T1000 (cell line): ENCODE measurements around the gene SEC61B.
"Not testable (repeated sequence)": the region's sequence is repeated elsewhere in the genome, so short reads cannot be mapped to it uniquely, and the experiment has no call there.

Experiments
- DNase-seq: peaks from one replicate; lab custom pipeline; 2025; ENCODE audit warnings: mixed read lengths; lab: John Stamatoyannopoulos, UW

The SEC61B gene

DNA sequence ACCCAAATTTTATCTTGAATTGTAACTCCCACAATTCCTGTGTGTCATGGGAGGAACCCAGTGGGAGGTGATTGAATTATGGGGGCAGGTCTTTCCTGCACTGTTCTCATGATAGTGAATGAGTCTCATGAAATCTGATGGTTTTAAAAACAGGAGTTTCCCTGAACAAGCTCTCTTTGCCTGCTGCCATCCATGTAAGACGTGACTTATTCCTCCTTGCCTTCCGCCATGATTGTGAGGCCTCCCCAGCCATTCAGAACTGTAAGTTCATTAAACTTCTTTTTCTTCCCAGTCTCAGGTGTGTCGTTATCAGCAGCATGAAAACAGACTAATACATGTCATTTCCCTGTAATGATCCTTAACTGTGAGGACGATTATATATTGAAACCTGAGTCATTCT lies 15.8 kb downstream of the SEC61B start:
- DNase-seq: not testable (repeated sequence)

GRCh38 chr9:99238331-99238730 lies 16.2 kb downstream of the SEC61B start:
- DNase-seq: no peak

DNA sequence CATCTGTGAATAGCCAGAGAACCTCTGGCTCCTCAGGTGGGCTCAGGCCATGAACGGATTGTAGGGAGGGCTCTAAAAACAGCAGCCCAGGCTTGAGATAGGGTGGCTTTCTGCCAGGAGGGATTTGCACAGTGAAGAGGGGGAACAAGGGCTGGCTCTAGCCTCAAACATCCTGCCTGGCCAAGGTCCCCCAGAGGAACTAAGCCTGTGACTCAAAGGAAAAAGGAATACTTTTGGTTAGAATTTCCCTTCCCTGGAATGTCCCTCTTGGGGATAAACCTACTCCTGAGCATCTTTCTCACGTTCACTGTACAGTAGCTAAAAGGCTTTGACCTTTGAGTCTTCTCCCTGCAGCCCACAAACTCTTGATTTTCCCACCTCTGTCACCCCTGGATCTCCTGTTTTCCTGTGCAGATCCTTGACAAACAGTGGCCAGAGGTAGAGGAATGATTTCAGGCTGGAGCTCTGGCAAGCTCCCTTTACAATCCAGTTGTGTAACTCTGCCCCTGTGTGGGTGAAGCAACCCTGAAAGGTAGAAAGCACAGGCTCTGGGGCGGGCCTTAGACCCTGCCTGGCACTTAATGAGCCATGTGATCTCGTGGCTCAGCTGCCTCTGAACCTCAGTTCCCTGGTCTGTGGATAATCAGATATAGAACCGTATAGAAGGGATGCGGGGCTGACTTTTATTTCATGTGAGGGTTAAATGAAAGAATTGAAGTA lies 17.4 kb downstream of the SEC61B start:
- DNase-seq: peak; percentile 49

DNA sequence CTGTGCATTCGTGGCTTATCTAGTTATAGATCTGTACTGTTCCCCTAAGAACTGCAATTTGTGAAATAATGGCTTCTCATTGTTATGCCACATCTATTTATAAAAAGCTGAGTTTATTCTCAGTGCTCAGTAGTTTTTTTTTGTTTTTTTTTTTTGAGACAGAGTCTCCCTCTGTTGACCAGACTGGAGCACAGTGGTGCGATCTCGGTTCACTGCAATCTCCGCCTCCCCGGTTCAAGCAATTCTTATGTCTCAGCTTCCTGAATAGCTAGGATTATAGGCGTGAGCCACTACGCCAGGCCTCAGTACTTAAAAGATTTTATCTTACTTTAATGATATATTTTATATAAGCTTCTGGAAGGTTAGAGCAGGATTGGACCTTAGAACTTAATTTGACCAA lies 19.0 kb downstream of the SEC61B start:
- DNase-seq: no peak

DNA sequence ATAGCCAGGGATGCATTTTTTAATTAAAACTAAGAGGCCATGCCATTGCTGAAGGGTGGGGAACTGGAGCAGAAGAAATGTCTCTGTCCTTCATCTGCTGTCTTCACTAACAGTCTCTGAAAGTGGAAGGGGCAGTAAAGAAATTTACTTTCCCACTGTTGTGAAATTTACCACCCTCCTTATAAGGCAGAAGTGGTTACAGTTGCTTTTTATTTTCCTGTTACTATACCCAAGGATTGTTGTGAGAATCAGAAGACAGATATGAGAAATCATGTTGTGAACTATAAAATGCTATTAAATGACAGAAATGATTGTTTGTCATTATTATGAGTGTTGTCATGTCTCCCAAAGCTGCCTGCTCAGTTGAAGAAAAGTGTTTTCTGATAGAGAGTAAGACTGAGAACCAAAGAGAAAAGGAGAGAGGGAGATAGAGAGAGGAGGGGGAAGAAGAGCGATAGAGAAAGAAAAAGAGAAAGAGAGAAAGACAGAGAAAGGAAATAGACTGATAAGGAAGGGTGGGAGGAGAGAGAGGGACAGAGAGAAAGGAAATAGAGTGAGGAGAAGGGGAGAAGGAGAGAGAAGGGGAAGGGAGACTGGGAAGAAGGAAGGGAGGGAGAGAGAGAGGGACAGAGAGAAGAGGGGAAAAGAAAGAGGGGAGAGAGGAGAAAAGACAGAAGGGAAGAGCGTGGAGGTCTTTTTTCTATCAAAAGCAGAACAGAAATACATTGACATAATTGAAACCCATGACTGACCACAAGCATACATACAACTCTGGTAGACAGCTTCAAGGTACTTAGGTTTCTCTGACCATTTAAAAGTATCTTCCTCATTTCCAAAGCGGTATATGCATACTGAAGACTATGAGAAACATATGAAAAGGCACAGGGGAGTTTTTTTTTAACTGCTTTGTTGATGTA lies 22.5 kb downstream of the SEC61B start:
- no peak for DNase-seq

DNA sequence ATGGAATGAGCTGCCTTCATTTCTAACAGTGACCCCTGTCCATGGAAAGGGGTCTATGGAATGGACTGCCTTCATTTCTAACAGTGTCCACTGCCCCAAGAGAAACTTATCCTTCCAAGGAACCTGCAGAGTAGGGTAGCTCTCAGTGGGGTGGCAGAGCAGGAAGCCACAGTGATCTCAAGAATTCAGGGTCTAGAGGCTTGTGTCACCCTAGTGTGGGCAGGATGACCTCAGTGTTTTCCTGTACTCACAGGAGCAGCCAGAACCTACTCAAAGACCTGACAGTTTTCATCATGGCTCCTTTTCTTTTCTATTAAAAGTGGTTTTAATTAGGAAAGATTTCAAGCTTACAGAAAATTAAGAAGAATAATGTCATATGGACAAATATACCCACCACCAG lies 27.5 kb downstream of the SEC61B start:
- no peak for DNase-seq

- DNase-seq: no peak
Measured at GRCh38 chr9:99251157-99251556, 29.1 kb downstream of the SEC61B start.

GRCh38 chr9:99253134-99253533 lies 31.1 kb downstream of the SEC61B start:
- DNase-seq: no peak

- peak; percentile 83 for DNase-seq
Measured at GRCh38 chr9:99253772-99254431, 31.8 kb downstream of the SEC61B start.

DNA sequence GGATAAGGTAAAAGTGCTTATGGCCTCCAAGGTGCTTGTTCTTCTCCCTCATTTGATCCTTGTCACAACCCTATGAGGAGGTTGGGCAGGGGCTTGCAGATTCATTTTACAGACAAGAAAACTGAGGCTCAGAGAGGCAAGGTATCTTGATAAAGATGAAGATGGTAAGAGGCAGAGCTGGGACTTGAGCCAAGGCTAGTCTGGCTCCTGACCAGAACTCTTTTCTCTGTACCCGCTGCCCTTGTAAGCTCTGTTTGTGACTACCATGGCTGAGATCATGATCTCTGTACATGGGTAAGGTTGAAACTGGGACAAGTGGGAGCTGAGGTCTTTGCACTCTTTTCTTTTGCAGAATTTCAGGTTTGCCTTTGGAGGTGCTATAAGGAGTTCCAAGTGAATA lies 33.6 kb downstream of the SEC61B start:
- DNase-seq: no peak

- DNase-seq: no peak
Measured at GRCh38 chr9:99257723-99258389, 35.8 kb downstream of the SEC61B start.

GRCh38 chr9:99259231-99259918 lies 37.3 kb downstream of the SEC61B start:
- no peak for DNase-seq

DNA sequence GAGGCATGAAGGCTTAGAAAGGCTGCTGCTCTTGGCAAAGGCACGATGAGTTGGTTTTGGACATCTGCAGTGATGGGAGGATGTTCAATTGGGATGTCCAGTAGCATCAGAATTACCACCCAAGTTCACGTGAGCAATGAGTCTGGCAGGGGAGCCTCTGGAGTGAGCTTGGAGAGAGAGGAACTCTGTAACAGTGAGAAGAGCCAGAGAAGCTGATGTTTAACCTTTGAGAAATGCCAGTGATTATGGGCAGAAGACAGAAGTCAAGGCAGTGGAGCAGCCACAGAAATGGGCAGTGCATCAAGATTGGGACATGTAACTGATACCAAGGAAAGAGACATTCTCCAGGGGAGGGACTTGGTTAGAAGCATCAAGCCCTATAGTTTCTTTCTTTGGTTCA lies 39.8 kb downstream of the SEC61B start:
- no peak for DNase-seq

DNA sequence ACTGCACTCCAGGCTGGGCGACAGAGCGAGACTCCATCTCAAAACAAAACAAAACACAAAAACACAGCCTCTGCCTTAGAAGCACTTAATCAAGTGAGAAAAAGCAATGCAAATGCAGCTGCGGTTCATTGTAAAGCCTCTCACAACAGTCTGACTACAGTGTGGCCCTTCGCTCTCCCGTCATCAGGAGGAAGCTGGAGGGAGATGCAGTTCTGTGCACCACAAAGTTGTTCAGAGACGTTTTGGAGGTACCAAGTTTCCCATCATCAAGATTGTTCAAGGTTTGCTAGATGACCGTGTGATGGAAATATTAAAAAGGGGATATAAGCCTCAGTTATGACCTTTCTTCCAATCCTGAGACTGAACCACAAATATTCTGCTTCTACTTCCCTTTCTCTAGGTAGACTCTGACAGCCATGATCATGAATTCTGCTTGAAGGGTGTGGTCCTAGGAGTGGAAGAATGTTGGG lies 40.9 kb downstream of the SEC61B start:
- DNase-seq: no peak

- no peak for DNase-seq
Measured at GRCh38 chr9:99264070-99264680, 42.1 kb downstream of the SEC61B start.

DNA sequence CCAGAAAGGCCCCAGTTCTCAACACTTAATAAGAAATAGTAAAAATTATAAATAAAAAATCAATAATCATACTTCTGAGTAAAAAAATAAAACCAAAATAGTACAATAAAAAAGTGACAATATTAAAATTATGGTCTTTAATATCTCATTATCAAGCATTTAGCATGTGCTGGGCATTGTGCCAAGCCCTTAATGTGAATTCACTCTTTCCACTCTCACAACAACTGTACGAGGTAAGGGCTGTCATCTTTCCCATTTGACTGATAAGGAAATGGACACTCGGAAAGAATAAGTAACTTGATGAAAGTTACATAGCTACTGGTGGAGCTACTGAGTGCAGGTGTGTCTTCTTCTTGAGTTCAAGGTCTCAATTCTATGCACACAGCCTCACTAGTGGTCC lies 43.6 kb downstream of the SEC61B start:
- DNase-seq: no peak

- DNase-seq: peak; percentile 55
Measured at GRCh38 chr9:99266255-99267023, 44.4 kb downstream of the SEC61B start.

GRCh38 chr9:99269416-99269815 lies 47.3 kb downstream of the SEC61B start:
- no peak for DNase-seq

DNA sequence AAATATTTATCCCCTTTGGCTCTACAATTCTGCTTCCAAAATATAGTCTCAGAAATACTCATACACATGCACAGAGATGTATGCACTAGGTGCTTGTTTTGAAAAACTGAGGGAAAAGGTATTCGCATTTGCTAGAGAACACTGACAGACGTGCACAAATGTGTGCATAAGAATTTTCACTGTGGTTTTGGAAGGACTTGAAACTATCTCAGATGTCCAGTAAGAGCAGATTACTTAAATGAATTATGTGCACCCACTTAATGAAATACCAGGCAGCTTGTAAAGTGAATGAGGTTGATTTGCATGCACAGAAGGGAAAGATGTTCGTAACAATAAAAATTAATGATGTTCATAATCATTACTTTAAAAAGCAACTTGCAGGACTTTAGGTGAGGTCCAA lies 48.4 kb downstream of the SEC61B start:
- no peak for DNase-seq

GRCh38 chr9:99272836-99273235 lies 50.8 kb downstream of the SEC61B start:
- DNase-seq: no peak
